Tibial nerve (tissue), 4 donors: ENCODE measurements around the gene CALD1.

ENCODE experiments used
- EP300 ChIP-seq, 2 donors: sonication (generic); formaldehyde crosslinking; IDR thresholded peaks; one replicate each; pipeline ENCODE4 v1.6.1; 2017; ENCODE audit warnings: antibody characterized with exemption in 2 of 2, mild to moderate bottlenecking in 1 of 2
- POLR2A ChIP-seq, 2 donors: fragments of 450-650 bp; IDR thresholded peaks; one replicate each; pipeline ENCODE4 v1.6.1; 2017; ENCODE audit warnings: antibody characterized with exemption in 2 of 2, mild to moderate bottlenecking in 2 of 2, moderate library complexity in 2 of 2
- TF ChIP-seq, protein P1 (sequence below), 5 experiments: fragments of 200-600 bp in 3 of 5; fragments of 450-650 bp in 2 of 5; sonication (generic) in 3 of 5; IDR thresholded peaks; one replicate each; pipeline ENCODE4 v1.5.1; 2016 to 2019; ENCODE audit warnings: antibody characterized with exemption in 5 of 5, mild to moderate bottlenecking in 3 of 5, moderate library complexity in 2 of 5

DNA sequence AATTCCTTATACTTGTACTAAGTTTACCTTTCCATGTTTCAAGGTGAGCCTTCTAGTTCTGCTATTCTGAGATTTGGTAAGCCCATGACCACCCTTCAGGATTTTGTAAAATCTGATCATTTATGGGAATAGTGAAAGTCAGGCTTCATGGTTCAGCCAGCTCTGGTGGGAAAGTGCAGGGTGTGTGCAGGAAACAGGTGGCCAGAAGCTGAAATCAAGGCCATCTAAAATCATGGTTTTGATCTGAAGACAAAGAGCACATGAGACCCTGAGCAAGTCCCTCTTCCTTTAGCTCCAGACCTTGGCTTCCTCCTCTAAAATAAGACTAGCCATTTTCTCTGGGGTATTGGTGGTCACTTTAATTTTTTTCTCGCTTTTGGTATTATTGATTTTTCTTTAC, 91.3 kb downstream of the CALD1 start:
- no peak for TF ChIP-seq POLR2A (IDR thresholded peaks at IDR 0.05)
- TF ChIP-seq, protein P1, sequence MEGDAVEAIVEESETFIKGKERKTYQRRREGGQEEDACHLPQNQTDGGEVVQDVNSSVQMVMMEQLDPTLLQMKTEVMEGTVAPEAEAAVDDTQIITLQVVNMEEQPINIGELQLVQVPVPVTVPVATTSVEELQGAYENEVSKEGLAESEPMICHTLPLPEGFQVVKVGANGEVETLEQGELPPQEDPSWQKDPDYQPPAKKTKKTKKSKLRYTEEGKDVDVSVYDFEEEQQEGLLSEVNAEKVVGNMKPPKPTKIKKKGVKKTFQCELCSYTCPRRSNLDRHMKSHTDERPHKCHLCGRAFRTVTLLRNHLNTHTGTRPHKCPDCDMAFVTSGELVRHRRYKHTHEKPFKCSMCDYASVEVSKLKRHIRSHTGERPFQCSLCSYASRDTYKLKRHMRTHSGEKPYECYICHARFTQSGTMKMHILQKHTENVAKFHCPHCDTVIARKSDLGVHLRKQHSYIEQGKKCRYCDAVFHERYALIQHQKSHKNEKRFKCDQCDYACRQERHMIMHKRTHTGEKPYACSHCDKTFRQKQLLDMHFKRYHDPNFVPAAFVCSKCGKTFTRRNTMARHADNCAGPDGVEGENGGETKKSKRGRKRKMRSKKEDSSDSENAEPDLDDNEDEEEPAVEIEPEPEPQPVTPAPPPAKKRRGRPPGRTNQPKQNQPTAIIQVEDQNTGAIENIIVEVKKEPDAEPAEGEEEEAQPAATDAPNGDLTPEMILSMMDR (IDR thresholded peaks at IDR 0.05): no peak
- TF ChIP-seq EP300 (IDR thresholded peaks at IDR 0.05): no peak
